Measurements from ENCODE around the gene STK10. TPM values are rescaled to one million over a fixed set of nuclear protein-coding genes. Genes with fewer than 3 reads are reported as not detected.

Gene STK10
- total RNA-seq, 1 experiment from 2014 or later, result 22.9 TPM

DNA sequence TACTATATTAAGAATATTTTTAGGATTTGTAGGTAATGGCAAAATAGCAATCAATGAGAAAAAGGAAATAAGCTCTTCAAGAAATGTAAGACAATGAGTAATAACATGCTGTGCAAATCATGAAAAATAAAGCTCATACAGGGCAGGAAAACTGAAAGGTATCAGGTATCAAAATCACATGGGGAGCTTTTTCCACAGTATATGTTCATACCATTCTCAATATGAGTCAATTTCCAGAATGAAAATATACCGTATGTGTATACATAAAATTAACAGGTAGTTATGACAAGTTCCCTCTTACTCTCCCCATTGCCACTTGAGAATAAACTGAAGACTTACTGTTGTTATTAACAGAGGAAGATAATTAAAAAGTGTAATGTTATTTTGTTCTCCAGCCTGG lies 41.9 kb upstream of the STK10 start:
- Histone ChIP-seq H3K4me2 (ENCODE audit: low read length) (no peak overlapping the region), H3K4me3 (replicated peaks in 1 of 2; ENCODE audit: low read depth in 1 of 2, low read length in 2 of 2) (no peak overlapping the region), H4K20me1 (ENCODE audit: insufficient read depth) (no peaks in the 10 kb centered on the region), H3K4me1 (ENCODE audit: control insufficient read depth in 1 of 2, insufficient read depth in 2 of 2, low read length in 2 of 2) (no peaks in the 10 kb centered on the region), H3K36me3 (ENCODE audit: control insufficient read depth in 1 of 2, insufficient read depth in 2 of 2, low read length in 2 of 2) (peaks cover 6 to 7% of the 10 kb centered on the region in 2 experiments; a peak in 2 of 4 replicates), H3K79me2 (ENCODE audit: insufficient read depth, low read length) (no peaks in the 10 kb centered on the region), H3K9ac (ENCODE audit: low read length) (no peak overlapping the region), H3K9me2 (ENCODE audit: insufficient read depth) (no peaks in the 10 kb centered on the region), H3K27ac (ENCODE audit: low read depth, low read length) (no peak overlapping the region), H3K27me3 (ENCODE audit: insufficient read depth, low read length) (no peaks in the 10 kb centered on the region), H3K9me3 (ENCODE audit: control insufficient read depth in 1 of 2, insufficient read depth in 1 of 2, low read depth in 1 of 2, low read length in 2 of 2) (no peaks in the 10 kb centered on the region), H2AFZ (ENCODE audit: low read depth, low read length, poor library complexity, severe bottlenecking) (no peak overlapping the region)
- ChIA-PET CTCF (interaction anchor here (0.8 kb wide), 1 partner anchor 1017 kb away, joined by 3 read pairs; no protein-coding TSS in a partner anchor), POLR2A (no interaction called here), RAD21 (ENCODE audit: low non-redundant PET in 1 of 2, low total read pairs in 2 of 2, uncharacterized antibody in 2 of 2, unreplicated experiment in 2 of 2) (no interaction called here)
- DNase-seq (ENCODE audit: low read depth, low spot score) (no peak), ATAC-seq (no peak)
- TF ChIP-seq POLR2A (IDR thresholded peaks at IDR 0.05; ENCODE audit: borderline replicate concordance, extremely low read depth, insufficient read depth, insufficient read length) (no peak), YY1 (IDR thresholded peaks at IDR 0.05; ENCODE audit: extremely low read depth, insufficient replicate concordance, low read depth, low read length) (no peak), FOSL1 (IDR thresholded peaks at IDR 0.05; ENCODE audit: low read depth) (no peak), CBX3 (IDR thresholded peaks at IDR 0.05; ENCODE audit: low read depth) (no peak)
- no TSS peak for BruUV-seq (replicated peaks)
- intact Hi-C loops (cut with micrococcal nuclease), result no loop called here

DNA sequence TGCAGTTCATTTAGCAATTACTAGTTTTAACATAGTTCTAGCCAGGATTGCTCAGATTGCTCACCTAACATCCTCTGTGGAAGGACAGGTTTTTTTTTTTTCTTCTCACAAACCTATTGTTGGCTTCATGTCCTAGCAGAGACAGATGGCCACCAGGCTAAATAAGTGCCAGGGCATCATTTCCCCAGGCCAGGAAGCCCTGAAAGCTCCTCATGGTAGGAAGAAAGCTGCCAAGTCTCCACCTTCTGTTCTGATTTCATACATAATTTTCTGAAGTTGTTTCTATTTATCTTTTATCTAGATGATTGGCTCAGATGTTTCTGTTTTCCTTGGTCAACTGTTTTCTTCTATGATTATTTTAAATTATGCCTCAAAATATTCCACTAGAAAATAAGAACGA lies 37.0 kb upstream of the STK10 start:
- no TSS peak for BruUV-seq (replicated peaks)
- H3K4me3 ChIP-seq (replicated peaks in 1 of 2; ENCODE audit: low read depth in 1 of 2, low read length in 2 of 2), result no peak overlapping the region
- intact Hi-C loops (cut with micrococcal nuclease), result no loop called here
- ChIA-PET RAD21 (ENCODE audit: low non-redundant PET in 1 of 2, low total read pairs in 2 of 2, uncharacterized antibody in 2 of 2, unreplicated experiment in 2 of 2) (no interaction called here), CTCF (no interaction called here), POLR2A (no interaction called here)
- no peaks in the 10 kb centered on the region for H3K79me2 ChIP-seq (ENCODE audit: insufficient read depth, low read length)
- H3K36me3 ChIP-seq (ENCODE audit: control insufficient read depth in 1 of 2, insufficient read depth in 2 of 2, low read length in 2 of 2), result peaks cover 0 to 9% of the 10 kb centered on the region in 2 experiments; a peak in 1 of 4 replicates
- H2AFZ ChIP-seq (ENCODE audit: low read depth, low read length, poor library complexity, severe bottlenecking), result no peak overlapping the region
- H3K9ac ChIP-seq (ENCODE audit: low read length), result no peak overlapping the region
- H3K9me3 ChIP-seq (ENCODE audit: control insufficient read depth in 1 of 2, insufficient read depth in 1 of 2, low read depth in 1 of 2, low read length in 2 of 2), result no peaks in the 10 kb centered on the region
- H3K27ac ChIP-seq (ENCODE audit: low read depth, low read length), result no peak overlapping the region
- DNase-seq (ENCODE audit: low read depth, low spot score) (no peak), ATAC-seq (no peak)
- H3K4me1 ChIP-seq (ENCODE audit: control insufficient read depth in 1 of 2, insufficient read depth in 2 of 2, low read length in 2 of 2), result no peaks in the 10 kb centered on the region
- H4K20me1 ChIP-seq (ENCODE audit: insufficient read depth), result no peaks in the 10 kb centered on the region
- H3K4me2 ChIP-seq (ENCODE audit: low read length), result no peak overlapping the region
- TF ChIP-seq POLR2A (IDR thresholded peaks at IDR 0.05; ENCODE audit: borderline replicate concordance, extremely low read depth, insufficient read depth, insufficient read length) (no peak), YY1 (IDR thresholded peaks at IDR 0.05; ENCODE audit: extremely low read depth, insufficient replicate concordance, low read depth, low read length) (no peak), JUND (IDR thresholded peaks at IDR 0.05) (no peak), SIN3A (IDR thresholded peaks at IDR 0.05; ENCODE audit: low read depth) (no peak), RAD21 (IDR thresholded peaks at IDR 0.05; ENCODE audit: low read depth) (no peak), CEBPB (IDR thresholded peaks at IDR 0.05; ENCODE audit: low read depth) (no peak), CBX3 (IDR thresholded peaks at IDR 0.05; ENCODE audit: low read depth) (no peak), EZH2 (IDR thresholded peaks at IDR 0.05) (no peak), EGR1 (IDR thresholded peaks at IDR 0.05; ENCODE audit: low read depth) (no peak), ELF1 (IDR thresholded peaks at IDR 0.05; ENCODE audit: borderline replicate concordance, low read depth) (no peak), ZNF274 (IDR thresholded peaks at IDR 0.05; ENCODE audit: low read depth, low read length) (no peak)
- TF ChIP-seq, protein P1, sequence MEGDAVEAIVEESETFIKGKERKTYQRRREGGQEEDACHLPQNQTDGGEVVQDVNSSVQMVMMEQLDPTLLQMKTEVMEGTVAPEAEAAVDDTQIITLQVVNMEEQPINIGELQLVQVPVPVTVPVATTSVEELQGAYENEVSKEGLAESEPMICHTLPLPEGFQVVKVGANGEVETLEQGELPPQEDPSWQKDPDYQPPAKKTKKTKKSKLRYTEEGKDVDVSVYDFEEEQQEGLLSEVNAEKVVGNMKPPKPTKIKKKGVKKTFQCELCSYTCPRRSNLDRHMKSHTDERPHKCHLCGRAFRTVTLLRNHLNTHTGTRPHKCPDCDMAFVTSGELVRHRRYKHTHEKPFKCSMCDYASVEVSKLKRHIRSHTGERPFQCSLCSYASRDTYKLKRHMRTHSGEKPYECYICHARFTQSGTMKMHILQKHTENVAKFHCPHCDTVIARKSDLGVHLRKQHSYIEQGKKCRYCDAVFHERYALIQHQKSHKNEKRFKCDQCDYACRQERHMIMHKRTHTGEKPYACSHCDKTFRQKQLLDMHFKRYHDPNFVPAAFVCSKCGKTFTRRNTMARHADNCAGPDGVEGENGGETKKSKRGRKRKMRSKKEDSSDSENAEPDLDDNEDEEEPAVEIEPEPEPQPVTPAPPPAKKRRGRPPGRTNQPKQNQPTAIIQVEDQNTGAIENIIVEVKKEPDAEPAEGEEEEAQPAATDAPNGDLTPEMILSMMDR (IDR thresholded peaks at IDR 0.05 in 2 of 3, conservative IDR thresholded peaks at IDR 0.05 in 1 of 3; ENCODE audit: borderline replicate concordance in 1 of 3, insufficient read depth in 1 of 3, low read depth in 2 of 3, low read length in 2 of 3), result no peak
- TF ChIP-seq, protein P2, sequence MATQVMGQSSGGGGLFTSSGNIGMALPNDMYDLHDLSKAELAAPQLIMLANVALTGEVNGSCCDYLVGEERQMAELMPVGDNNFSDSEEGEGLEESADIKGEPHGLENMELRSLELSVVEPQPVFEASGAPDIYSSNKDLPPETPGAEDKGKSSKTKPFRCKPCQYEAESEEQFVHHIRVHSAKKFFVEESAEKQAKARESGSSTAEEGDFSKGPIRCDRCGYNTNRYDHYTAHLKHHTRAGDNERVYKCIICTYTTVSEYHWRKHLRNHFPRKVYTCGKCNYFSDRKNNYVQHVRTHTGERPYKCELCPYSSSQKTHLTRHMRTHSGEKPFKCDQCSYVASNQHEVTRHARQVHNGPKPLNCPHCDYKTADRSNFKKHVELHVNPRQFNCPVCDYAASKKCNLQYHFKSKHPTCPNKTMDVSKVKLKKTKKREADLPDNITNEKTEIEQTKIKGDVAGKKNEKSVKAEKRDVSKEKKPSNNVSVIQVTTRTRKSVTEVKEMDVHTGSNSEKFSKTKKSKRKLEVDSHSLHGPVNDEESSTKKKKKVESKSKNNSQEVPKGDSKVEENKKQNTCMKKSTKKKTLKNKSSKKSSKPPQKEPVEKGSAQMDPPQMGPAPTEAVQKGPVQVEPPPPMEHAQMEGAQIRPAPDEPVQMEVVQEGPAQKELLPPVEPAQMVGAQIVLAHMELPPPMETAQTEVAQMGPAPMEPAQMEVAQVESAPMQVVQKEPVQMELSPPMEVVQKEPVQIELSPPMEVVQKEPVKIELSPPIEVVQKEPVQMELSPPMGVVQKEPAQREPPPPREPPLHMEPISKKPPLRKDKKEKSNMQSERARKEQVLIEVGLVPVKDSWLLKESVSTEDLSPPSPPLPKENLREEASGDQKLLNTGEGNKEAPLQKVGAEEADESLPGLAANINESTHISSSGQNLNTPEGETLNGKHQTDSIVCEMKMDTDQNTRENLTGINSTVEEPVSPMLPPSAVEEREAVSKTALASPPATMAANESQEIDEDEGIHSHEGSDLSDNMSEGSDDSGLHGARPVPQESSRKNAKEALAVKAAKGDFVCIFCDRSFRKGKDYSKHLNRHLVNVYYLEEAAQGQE (IDR thresholded peaks at IDR 0.05; ENCODE audit: low read depth), result no peak
- TF ChIP-seq, protein P3, sequence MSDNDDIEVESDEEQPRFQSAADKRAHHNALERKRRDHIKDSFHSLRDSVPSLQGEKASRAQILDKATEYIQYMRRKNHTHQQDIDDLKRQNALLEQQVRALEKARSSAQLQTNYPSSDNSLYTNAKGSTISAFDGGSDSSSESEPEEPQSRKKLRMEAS (IDR thresholded peaks at IDR 0.05), result no peak
- no peaks in the 10 kb centered on the region for H3K9me2 ChIP-seq (ENCODE audit: insufficient read depth)
- H3K27me3 ChIP-seq (ENCODE audit: insufficient read depth, low read length), result no peaks in the 10 kb centered on the region
